GM21786 (cell line): Measurements from ENCODE around the gene FDX2.

Source experiments
- ATAC-seq: cut with Tn5 transposase; IDR thresholded peaks from one replicate; pipeline ENCODE4 v1.9.1; 2021; ENCODE audit not compliant: unreplicated experiment

The FDX2 gene

GRCh38 chr19:10305139-10305806, 10.5 kb downstream of the FDX2 start:
- ATAC-seq = no peak

GRCh38 chr19:10299545-10300458, 16.0 kb downstream of the FDX2 start:
- ATAC-seq = no peak

GRCh38 chr19:10295847-10296591, 19.8 kb downstream of the FDX2 start:
- ATAC-seq = no peak

GRCh38 chr19:10295305-10295846, 20.4 kb downstream of the FDX2 start:
- ATAC-seq = peak; percentile 46

- no peak for ATAC-seq
Observed at GRCh38 chr19:10294368-10294697, 21.5 kb downstream of the FDX2 start.

GRCh38 chr19:10293637-10294367, 22.0 kb downstream of the FDX2 start:
- no peak for ATAC-seq

- no peak for ATAC-seq
Observed at GRCh38 chr19:10292789-10293636, 22.8 kb downstream of the FDX2 start.

- peak; percentile 50 for ATAC-seq
Observed at GRCh38 chr19:10292206-10292788, 23.5 kb downstream of the FDX2 start.

GRCh38 chr19:10291554-10292205, 24.1 kb downstream of the FDX2 start:
- no peak for ATAC-seq

GRCh38 chr19:10290876-10291553, 24.8 kb downstream of the FDX2 start:
- ATAC-seq = no peak

GRCh38 chr19:10290357-10290875, 25.4 kb downstream of the FDX2 start:
- ATAC-seq = no peak

GRCh38 chr19:10289836-10290356, 25.9 kb downstream of the FDX2 start, which contains the start of gene ICAM5:
ICAM5 (plus strand) TSS chr19:10289952; CDS start chr19:10290044, 92 bp downstream.
- no peak for ATAC-seq

GRCh38 chr19:10289167-10289835, 26.5 kb downstream of the FDX2 start:
- ATAC-seq = no peak

- no peak for ATAC-seq
Observed at GRCh38 chr19:10288662-10289166, 27.1 kb downstream of the FDX2 start.

- ATAC-seq = no peak
Observed at GRCh38 chr19:10286803-10287737, 28.7 kb downstream of the FDX2 start, which contains the start of gene ICAM4. ICAM4 (plus strand) TSS chr19:10286955; CDS start chr19:10287013, 58 bp downstream.

GRCh38 chr19:10285393-10285792, 30.4 kb downstream of the FDX2 start:
- no peak for ATAC-seq
